B cell (primary cell): ENCODE measurements around the gene GPR137.

Experiments used
- EZH2 ChIP-seq: IDR thresholded peaks from 2 replicates; pipeline ENCODE4 v1.6.1; 2012; ENCODE audit warnings: borderline replicate concordance, low read depth, mild to moderate bottlenecking, moderate library complexity, low read length; ENCODE audit not compliant: insufficient read depth, poor library complexity, severe bottlenecking
- TF ChIP-seq, protein P1 (sequence below): fragments of 200-600 bp; IDR thresholded peaks from one replicate; pipeline ENCODE4 v1.8.0; 2022; ENCODE audit warnings: antibody characterized with exemption, mild to moderate bottlenecking

DNA sequence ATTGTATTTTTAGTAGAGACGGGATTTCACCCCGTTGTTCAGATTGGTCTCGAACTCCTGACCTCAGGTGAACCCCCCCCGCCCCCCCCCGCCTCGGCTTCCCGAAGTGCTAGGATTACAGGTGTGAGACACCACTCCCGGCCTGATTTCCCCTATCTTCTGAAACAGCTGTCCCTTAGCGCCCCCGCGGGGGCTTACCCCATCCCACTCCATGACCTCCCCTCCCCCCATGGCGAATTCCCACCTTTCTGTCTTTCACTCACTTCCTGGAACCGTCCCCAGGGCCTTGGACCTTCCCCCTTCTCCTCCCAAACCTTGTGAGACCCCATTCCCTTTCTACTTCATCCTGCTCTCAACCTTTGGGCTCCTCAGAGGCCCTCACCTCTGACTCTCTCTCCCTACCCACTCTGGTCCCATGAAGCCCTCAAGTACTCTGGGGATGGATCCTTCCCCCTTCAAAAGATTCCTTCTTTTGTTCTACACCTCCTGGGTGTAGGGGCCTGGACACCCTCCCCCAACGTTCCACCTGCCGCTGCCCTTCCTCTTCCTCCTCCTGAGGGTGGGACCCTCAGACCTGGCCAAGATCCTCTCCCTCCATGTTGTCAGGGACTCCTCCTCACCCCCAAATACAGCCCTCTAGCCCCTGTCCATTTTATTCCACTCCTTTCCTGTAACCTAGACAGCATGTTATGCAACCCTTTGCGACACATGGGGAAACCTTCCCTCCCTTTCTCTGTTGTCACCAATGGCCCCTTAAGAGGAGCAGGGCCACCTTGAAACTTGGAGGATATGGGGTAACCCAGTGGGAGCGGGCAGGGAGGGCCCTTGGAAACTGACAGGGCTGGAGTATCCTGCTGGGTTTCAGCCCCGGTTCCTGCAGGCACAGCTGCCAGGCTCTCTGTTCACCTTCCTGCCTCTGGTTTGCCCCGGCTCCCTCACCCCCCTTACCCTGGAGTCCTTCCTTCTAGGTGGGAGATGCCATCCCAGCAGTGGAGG lies 33.4 kb downstream of the GPR137 start:
- TF ChIP-seq, protein P1, sequence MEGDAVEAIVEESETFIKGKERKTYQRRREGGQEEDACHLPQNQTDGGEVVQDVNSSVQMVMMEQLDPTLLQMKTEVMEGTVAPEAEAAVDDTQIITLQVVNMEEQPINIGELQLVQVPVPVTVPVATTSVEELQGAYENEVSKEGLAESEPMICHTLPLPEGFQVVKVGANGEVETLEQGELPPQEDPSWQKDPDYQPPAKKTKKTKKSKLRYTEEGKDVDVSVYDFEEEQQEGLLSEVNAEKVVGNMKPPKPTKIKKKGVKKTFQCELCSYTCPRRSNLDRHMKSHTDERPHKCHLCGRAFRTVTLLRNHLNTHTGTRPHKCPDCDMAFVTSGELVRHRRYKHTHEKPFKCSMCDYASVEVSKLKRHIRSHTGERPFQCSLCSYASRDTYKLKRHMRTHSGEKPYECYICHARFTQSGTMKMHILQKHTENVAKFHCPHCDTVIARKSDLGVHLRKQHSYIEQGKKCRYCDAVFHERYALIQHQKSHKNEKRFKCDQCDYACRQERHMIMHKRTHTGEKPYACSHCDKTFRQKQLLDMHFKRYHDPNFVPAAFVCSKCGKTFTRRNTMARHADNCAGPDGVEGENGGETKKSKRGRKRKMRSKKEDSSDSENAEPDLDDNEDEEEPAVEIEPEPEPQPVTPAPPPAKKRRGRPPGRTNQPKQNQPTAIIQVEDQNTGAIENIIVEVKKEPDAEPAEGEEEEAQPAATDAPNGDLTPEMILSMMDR, result no peak
- no peak for TF ChIP-seq EZH2
